ENCODE data around the gene ATAD3B.
"Not testable (repeated sequence)": the region's sequence is repeated elsewhere in the genome, so short reads cannot be mapped to it uniquely, and the experiment has no call there.

The ATAD3B gene

DNA sequence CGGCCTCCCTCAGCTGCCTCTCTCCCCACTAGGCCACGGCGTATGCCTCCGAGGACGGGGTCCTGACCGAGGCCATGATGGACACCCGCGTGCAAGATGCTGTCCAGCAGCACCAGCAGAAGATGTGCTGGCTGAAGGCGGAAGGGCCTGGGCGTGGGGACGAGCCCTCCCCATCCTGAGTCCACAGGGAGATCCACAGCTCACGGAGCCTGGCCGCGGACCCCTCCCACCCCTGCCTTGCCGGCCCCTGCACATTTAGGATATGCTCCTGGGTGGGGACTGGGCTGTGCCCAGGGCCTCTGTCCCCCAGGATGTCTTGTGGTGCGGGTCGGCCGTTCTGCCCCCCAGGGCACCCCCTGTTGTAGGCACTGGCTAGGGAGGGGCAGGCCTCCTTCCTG lies 62.3 kb downstream of the ATAD3B start:
- not testable (repeated sequence) for DNase-seq (ENCODE audit: low spot score)

DNA sequence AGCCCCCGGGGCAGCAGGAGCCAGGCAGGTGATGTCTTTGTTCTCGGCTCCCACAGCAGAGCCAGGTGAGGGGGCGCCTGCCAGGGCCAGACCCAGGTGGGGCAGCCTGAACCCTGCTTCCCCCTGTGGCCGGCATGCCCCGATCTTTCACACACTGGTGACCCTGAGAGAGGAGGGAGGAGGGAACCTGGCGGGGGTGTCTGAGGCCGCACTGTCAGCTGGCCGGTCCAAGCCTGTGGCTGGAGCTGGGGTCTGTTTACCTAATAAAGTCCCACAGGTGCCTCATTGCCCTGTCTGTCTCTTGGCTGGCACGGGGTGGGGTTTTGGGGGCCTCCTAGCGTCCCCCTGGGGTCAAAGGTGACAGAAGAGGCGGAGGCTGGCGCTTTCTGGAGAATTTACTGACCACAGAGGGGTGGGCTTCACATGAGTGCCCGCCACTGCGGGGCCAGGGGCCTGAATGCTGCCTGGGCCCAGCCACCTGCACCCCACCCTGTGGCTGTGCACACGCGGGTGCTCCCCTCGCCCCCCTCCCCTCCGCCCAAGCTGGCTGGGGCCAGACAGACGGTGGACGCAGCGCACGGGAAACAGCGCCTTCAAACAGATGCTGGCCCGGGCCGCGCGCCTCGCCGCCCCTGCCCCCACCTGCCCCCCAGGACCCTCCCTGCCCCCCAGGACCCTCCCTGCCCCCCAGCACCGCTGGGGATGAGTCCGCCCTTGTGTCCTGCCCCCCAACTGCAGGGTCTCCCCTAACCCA lies 63.0 kb downstream of the ATAD3B start:
- DNase-seq (ENCODE audit: low spot score), result no peak

DNA sequence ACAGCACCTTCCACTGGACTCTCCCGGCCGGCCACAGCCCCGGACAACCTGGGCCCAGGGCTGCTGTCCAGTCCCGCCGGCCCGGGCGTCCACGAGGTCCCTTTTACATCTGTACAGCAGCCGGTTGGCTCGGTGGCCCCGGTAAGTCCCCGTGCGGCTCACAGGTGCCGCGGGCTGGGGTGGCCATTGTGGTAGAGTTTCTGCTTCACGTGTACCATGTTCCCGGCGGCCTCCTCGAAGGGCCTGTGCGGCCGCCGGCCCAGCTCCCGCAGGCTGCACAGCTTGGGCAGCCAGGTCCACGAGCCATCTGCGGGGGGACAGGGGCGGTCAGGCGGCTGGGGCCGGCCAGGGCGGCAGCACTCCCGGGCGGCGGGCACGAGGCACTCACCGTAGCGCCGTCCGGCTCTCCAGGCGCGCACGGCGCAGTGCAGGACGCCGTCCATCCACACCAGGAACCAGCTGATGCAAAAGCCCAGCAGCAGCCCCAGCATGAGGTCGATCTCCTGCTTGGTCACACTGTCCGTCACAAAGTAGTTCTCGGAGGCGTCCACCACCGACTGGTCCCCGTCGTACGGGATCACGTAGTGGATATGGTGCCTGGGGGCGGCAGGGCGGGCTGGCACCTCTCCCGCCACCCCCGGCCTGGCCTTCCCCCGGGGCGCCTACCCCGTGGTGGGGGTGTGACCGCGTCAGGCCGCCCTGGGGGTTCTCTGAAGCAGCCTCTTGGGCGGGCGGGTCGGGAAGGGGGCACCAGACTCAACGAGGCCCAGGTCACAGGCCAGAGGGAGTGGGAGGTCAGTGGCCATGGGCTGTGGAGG lies 63.8 kb downstream of the ATAD3B start:
- DNase-seq (ENCODE audit: low spot score), result no peak

DNA sequence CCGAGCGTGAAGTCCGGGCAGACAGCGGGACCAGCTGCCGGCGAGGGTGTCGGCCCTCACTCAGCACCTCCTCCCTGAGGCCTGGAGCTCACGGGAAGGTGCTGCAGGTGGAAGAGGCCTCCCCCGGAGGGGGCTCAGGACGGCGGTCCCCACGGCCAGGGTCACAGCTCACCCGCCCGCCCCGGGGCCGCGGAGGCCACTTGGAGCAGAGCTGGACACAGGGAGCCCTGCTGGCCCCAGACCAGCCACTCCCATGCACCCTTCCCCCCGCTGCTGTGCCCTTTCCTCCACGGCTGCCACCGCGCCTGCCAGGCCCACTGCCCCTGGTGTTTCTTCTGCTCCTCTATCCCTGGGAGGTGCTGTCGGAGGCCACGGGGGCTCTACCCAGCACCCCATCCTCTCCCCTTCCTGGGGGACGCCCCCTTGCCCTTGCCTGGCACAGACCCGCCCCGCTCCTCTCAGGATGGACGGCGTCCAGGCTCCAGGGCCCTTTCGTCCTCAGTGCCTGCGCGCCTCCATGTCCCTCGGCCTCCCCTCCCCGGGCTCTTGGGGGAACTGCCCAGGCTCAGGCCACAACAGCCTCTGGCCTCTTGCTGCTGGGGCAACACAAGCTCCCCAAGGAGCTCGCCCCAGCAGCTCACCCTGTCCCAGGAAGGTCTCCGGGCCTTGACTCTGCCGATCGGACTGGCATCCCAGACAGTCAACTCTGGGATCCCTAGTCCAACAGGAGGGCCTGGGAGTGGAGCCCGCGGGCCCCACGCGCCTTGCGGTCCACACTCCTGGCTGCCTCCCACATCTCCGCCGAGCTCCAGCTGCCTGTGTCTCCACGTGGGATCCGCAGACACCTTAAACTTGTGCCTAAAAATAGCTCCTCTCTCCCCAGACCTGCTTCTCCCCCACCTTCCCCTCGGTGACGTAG lies 64.7 kb downstream of the ATAD3B start:
- DNase-seq (ENCODE audit: low spot score), result no peak

DNA sequence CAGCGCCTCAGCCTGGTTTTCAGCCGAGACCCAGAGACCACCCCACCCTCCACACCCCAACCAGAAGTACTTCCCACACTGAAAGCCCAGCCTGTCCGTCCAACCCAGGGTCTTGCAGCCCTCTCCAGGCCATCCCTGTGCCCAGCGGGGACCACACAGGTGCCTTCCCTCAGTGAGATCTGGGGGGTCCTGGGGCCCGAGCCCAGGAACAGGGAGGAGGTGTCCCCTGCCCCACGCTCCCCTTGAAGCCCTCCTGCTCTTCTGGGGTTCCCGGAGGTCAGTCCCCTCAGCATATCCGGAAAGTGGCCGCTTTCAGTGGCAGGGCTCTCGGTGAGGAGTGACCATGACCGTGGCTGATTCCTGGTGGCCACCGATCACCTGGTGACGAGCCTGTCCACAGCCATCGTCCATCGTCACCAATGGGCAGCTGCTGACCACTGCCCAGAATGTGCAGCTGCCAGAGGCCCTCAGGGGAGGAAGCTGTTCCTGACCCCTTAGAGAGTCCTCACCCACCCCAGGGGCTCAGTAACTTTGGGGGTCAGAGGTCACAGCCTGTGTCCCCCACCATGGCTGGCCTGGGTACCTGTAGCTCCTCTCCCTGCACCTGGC lies 65.5 kb downstream of the ATAD3B start:
- no peak for DNase-seq (ENCODE audit: low spot score)

DNA sequence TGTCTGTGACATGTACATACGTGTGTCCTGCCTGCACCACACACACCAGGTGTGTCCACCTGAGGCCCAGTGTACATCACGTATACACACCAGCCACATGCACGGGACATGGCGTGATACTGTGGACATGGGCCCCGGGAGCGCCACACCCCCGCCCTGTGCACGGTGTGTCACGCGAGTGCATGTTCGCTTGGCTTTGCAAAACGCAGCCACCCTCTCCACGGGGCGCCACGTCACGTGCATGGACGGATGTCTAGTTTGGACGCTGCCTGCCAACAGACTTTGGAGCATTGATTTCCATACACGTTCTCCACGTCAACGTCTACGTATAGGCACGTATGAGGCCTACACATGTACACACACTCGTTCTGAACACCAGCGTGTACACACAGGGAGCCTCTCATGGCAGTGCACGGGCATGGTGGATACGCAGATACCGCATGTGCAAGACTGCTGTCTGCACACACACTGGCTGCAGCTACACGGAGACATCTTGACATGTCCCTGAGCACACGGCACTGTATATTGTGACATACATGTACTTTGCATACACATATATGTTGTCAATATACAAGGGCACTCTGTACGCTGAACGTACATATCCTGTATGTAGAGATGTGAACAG lies 66.2 kb downstream of the ATAD3B start:
- no peak for DNase-seq (ENCODE audit: low spot score)

DNA sequence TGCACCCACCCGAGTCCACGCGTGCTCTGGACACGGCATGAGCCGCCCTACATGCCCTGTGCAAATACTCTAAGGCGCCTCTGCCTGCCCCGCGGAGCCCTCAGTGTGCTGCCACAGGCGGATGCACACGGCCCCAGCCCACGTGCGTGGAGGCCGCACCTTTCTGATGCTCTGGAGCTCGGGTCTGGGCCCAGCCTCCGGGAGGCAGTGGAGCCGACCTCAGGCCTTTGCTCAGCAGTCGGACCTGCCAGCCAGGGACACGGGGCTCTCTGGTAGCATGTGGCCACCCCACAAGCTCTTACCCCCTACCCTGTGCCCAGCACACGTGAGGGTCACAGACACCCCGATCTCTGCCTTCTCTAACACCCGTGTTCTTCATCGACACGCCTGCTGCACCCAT lies 66.8 kb downstream of the ATAD3B start:
- no peak for DNase-seq (ENCODE audit: low spot score)

DNA sequence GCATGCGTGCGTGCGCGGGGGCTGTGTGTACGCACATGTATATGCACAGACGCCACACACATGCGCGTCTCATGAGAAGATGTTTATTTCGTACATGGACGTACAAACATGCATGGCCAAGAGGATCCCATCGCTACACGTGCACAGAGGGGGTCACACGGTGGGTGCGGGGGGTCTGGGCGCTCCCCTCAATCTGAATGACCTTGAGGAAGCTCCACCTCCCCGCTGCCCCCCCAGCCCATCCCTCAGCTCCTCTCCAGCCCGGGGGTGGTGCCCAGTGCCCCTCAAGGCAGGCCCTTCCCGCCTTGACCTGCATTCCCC lies 67.4 kb downstream of the ATAD3B start:
- no peak for DNase-seq (ENCODE audit: low spot score)

DNA sequence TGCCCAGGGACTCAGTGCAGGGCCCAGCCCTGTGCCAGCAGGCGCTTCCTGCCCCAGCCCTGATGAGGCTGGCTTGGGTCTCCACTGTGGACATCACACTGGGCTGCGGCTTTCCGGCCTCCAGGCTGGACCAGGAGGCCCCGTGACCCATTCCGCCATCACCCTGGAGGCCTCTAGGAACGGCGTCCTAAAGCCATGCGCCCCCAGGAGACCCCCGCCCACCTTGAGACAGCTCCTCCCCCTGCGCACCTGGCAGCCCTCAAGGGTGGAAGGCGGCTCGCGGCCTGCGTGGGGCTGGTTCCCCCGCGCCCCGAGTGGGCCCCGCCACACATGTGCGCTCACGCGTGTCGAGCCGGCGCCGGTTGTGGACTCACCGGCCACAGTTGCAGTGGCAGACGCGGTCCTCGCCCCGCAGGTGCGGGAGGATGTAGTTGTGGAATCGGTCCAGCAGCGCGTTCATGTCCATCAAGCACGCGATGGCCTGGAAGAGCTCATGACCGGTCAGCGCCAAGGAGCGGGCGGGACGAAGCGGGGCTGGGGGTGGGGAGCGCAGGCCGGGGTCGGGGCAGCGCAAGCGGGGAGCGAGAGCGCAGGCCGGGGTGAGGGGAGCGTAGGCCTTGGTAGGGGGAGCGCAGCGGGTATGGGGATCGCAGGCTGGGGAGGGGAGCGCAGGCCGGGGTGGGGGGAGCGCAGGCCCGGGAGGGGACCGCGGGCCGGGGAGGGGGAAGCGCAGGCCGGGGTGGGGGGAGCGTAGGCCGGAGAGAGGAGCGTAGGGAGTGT lies 67.9 kb downstream of the ATAD3B start:
- no peak for DNase-seq (ENCODE audit: low spot score)

DNA sequence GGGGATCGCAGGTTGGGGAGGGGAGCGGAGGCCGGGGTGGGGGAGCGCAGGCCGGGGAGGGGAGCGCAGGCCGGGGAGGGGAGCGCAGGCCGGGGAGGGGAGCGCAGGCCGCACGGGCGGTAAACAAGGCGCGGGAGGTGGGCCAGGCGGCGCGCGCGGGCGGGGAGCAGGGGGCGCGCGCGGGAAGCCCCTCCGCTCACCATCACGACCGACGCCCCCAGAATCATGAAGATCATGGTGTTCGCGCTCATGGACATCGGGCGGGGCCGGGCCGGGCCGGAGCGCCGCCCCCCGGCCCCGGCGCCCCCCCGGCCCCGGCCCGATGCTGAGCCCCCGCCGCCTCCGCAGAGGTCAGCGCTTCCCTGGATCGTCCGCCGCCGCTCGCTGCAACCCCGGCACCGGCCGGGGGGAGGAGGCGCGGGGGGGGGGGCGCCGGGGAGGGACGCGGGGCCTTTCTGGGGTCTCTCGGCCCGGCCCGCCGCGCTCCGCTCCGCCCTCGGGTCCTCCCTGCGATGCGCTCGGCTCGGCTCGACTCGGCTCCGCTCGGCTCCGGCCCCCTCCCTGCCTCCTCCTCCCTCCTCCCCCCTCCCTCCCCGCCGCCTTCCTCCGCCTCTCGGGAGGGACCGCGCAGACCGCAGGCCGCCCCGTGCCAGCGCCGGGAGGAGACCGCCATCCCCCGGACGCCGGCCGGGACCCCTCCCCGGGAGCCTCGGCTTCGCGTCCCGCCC lies 68.7 kb downstream of the ATAD3B start, which contains the start of gene TMEM240:
TMEM240 (minus strand) TSS at position 535 of the 728 bp plus-strand sequence; CDS start at position 257, 278 bp downstream.
- no peak for DNase-seq (ENCODE audit: low spot score)

DNA sequence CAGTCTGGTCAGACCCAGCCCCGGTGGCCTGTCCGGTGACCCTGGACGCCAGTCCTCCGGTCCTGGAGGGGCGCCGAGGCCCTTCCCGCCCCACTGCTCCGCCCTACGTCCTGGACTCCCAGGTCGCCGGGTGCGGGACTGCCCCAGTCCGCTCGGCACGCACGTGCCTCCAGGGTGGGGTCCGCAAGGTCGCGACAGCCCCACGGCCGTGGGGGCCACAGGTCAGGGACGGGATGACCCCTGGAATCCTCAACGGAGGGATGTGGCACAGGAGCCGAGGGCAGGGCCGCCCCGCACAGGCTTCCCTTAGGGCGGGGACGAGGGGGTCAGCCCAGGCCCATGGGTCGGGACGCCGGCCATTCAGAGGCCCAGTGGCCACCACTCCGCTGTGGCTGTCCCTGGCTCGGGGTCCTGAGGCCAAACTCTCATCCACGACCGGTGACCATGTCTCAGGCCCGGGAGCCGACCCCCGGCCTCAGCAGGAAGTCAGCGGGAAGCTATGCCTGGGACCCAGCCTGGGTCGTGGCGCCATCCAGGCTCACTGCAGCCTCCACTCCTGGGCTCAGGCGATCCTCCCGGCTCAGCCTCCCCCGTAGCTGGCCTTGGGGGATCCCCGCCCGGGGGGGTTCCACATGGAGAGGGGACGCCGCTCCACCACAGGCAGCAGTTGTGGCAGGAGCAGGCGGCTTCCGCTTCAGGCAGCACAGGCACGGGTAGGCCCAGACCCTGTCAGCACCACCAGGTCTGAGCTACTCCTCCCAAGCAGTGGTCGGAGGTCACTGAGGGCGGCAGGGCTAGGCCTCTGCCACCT lies 69.5 kb downstream of the ATAD3B start:
- no peak for DNase-seq (ENCODE audit: low spot score)

DNA sequence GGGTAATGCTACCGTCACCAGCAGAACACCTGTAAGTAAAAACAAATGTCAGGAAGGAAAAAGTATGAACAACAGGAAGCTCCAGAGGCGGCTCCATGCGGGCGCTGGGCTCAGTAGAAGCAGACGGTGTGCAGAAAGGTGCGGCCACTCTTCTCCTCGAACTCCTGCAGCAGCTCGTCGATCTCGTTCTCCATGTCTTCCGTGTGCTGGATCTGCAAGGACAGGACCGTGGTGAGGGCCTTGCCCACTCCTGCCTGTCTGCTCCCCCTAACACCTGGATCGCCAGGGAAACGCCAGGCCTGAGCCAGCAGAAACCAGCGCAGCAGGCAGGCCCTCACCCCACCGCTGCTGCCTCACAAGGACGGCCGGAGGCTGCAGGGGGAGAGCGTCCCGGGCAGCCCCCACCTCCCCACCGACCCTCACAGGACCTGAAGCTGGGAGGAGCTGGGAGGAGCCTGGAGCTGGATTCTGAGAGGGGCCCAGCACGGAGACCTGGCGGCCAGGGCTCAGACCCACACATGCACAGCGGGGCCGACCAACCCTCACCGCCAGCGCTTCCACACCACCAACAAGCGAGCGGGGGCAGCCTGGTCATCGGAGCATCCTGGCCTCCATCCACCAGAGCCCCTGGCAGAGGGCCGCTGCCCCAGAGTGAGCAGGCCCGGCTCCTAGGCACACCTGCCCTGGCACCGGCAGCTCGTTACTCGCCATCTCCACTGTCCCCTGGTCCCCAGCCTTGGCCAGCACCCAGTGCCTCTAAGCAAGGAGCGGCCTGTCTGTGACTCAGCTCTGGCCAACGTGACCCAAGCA lies 70.6 kb downstream of the ATAD3B start:
- DNase-seq (ENCODE audit: low spot score), result no peak

DNA sequence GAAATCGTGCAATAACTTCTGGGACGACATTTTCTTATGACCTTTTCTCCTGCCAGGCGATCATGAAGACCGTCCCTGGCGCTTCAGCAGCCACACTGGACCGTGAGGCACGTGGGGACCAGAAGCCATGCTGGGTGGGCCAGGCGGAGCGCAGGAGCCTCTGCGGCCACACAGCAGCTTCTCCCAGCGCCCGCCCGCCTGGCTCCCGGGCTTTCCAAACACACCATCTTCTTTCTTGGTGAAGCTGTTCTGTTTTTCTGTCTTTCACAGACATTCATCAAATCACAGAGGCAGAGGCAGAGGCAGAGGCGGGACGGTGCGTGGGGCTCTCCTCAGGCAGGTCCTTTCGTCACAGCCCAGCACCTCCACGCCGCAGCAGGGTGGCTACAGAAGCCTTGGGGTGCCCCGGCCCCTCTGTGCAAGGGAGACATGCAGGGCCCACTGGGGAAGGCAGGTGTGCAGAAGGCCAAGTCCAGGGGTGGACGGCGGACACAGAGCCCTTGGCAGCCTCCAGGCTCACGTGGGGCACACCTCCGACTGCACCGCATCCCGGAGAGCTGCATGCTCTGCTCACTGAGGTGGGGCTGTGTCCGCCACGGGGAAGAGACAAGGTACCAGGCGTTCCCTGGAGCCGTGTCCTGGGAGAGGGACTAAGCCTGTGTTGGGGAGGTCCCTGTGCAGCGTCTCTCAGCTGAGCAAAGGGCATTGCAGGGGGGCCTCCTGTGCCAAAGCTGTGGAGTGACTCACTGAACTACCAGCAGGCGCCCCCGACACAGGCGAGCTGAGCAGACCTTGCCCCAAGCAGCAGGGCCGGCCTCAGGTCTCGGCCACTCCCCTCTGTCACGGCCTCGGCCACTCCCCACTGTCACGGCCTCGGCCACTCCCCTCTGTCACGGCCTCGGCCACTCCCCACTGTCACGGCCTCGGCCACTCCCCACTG lies 71.5 kb downstream of the ATAD3B start:
- no peak for DNase-seq (ENCODE audit: low spot score)

DNA sequence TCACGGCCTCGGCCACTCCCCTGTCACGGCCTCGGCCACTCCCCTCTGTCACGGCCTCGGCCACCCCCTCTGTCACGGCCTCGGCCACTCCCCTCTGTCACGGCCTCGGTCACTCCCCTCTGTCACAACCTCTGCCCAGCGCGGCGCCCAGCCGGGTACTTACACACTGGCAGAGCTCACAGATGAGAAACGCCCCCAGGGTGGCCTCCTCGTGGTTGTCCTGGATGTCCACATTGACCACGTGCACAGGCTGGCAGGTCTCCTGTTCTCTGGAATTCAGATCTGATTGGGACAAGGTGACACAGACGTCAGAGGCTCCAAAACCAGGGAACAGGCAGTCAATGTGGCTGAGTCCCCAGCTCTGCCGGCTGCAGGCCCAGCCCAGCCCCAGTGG lies 72.1 kb downstream of the ATAD3B start:
- DNase-seq (ENCODE audit: low spot score), result no peak

DNA sequence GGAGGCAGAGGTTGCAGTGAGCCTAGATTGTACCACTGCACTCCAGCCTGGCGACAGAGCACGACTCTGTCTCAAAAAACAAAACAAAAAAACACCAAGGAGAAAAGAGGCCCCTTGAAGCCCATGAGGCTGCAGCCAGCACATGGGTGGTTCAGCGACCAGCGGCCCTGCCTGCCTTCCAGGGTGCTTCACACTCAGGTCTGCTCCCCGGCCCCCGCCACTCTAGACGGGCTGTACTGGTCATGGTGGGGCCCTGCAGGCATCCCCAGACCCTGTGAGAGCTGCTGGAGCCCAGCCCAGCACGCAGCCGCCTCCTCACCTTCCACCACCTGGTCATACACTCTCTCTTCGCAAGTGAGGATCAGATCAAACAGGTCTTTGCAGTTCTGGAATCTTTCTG lies 73.0 kb downstream of the ATAD3B start:
- DNase-seq (ENCODE audit: low spot score), result no peak

All from HuH-7 (cell line).